K562 (cell line): ENCODE data around the gene OR5K2. TPM values are rescaled to one million over a fixed set of nuclear protein-coding genes. Genes with fewer than 3 reads are reported as not detected.

Experiments used
- ATAC-seq: fragments of 200-7000 bp; cut with Tn5 transposase; 3 replicates; pipeline ENCODE4 v1.9.1; 2020; ENCODE audit warnings: moderate library complexity
- BruUV-seq: library from RNA; stranded (reverse); fragments of 400-500 nt; replicated peaks from 2 replicates; lab custom pipeline; 2021; lab: Mats Ljungman, UMichigan
- CTCF ChIA-PET: fragments of 300-600 bp; formaldehyde crosslinking; extraction: SDS; loops from one replicate; lab custom pipeline; 2021; ENCODE audit warnings: low intra/inter-chr PET ratio; lab: Yijun Ruan, JAX
- POLR2A ChIA-PET: fragments of 300-600, 350-650 bp; sonication (Branson Sonifier 250); formaldehyde crosslinking; extraction: SDS; loops from one replicate; lab custom pipeline; 2021; ENCODE audit warnings: antibody characterized with exemption, inconsistent platforms; lab: Yijun Ruan, JAX
- DNase-seq, 4 experiments: peaks; one replicate each; pipeline versions ENCODE4 v3.0.0 to v3.0.0-alpha.2; 2011 to 2018; ENCODE audit warnings: low spot score in 3 of 4, mixed read lengths in 3 of 4; ENCODE audit errors: extremely low read depth in 1 of 4
- FAIRE-seq: peaks from 2 replicates; lab custom pipeline; 2011; peaks lifted over from hg19 to GRCh38; lab: Jason Lieb, UNC
- H2AFZ ChIP-seq: 2 replicates; pipeline ENCODE4 v1.6.0; 2011; ENCODE audit warnings: low read depth, low read length, control low read depth, inconsistent platforms
- H3K27ac ChIP-seq: fragments of 200-600 bp; 3 replicates; pipeline ENCODE4 v1.8.0; 2011; ENCODE audit warnings: low read depth, mild to moderate bottlenecking, control low read depth, inconsistent platforms, low read length, moderate library complexity, mixed read lengths; ENCODE audit errors: extremely low read depth
- H3K27me3 ChIP-seq, 2 experiments: fragments of 300-600 bp in 1 of 2; 2 replicates in 1 of 2; 3 replicates in 1 of 2; pipeline versions ENCODE4 v1.6.0 to v1.8.0; 2011; ENCODE audit warnings: inconsistent platforms in 2 of 2, low read length in 2 of 2, mild to moderate bottlenecking in 1 of 2, mixed read lengths in 1 of 2, moderate library complexity in 1 of 2; ENCODE audit not compliant: control insufficient read depth in 2 of 2, insufficient read depth in 2 of 2
- H3K36me3 ChIP-seq: fragments of 300-600 bp; 3 replicates; pipeline ENCODE4 v1.8.0; 2011; ENCODE audit warnings: mild to moderate bottlenecking, low read length, inconsistent platforms; ENCODE audit not compliant: control insufficient read depth, insufficient read depth
- H3K4me1 ChIP-seq, 2 experiments: fragments of 200-600 bp in 1 of 2; replicated peaks in 1 of 2; 2 replicates in 1 of 2; 3 replicates in 1 of 2; pipeline versions ENCODE4 v1.5.1 to v1.8.0; 2011; ENCODE audit warnings: inconsistent platforms in 2 of 2, low read length in 2 of 2, mild to moderate bottlenecking in 1 of 2, mixed read lengths in 1 of 2, moderate library complexity in 1 of 2; ENCODE audit not compliant: control insufficient read depth in 2 of 2, insufficient read depth in 2 of 2
- H3K4me2 ChIP-seq: 2 replicates; pipeline ENCODE4 v1.6.1; 2011; ENCODE audit warnings: low read length, control low read depth, inconsistent platforms, mixed read lengths; ENCODE audit not compliant: insufficient read depth
- H3K4me3 ChIP-seq: fragments of 200-600 bp; sonication (generic), shearing (Covaris generic); 2 replicates; pipeline ENCODE4 v1.5.1; 2016; ENCODE audit warnings: control low read depth, inconsistent platforms
- H3K79me2 ChIP-seq: fragments of 200-600 bp; 3 replicates; pipeline ENCODE4 v1.8.0; 2011; ENCODE audit warnings: low read length, inconsistent platforms; ENCODE audit not compliant: control insufficient read depth, insufficient read depth
- H3K9ac ChIP-seq, 2 experiments: 2 replicates each; pipeline versions ENCODE4 v1.6.0 to v1.6.1; 2011; ENCODE audit warnings: low read depth in 2 of 2, low read length in 2 of 2, control low read depth in 1 of 2, inconsistent platforms in 1 of 2, mild to moderate bottlenecking in 1 of 2, mixed read lengths in 1 of 2; ENCODE audit not compliant: insufficient read depth in 1 of 2
- H3K9me1 ChIP-seq: one replicate; pipeline ENCODE4 v1.6.0; 2011; ENCODE audit warnings: inconsistent platforms, mild to moderate bottlenecking, low read length, moderate library complexity; ENCODE audit not compliant: control insufficient read depth, insufficient read depth
- H3K9me3 ChIP-seq: replicated peaks from 2 replicates; pipeline ENCODE4 v1.5.1; 2011; ENCODE audit warnings: low read depth, low read length, inconsistent platforms; ENCODE audit not compliant: control insufficient read depth, insufficient read depth
- H4K20me1 ChIP-seq: replicated peaks from 2 replicates; pipeline ENCODE4 v1.6.1; 2011; ENCODE audit warnings: low read length, inconsistent platforms, mixed read lengths; ENCODE audit not compliant: control insufficient read depth, insufficient read depth
- BDP1 ChIP-seq: IDR thresholded peaks from 3 replicates; pipeline ENCODE4 v1.6.1; 2011; ENCODE audit not compliant: insufficient read length, insufficient read depth
- JUN ChIP-seq, 2 experiments: sonication (generic) in 1 of 2; formaldehyde crosslinking in 1 of 2; IDR thresholded peaks; 2 replicates each; pipeline versions ENCODE4 v1.6.1 to v1.8.0; 2012 to 2022; ENCODE audit warnings: borderline replicate concordance in 2 of 2, mild to moderate bottlenecking in 2 of 2, improper control_type of control experiment in 1 of 2, low read depth in 1 of 2, low read length in 1 of 2, missing genetic modification reagents in 1 of 2
- MCM3 ChIP-seq: fragments of 450-650 bp; IDR thresholded peaks from 2 replicates; pipeline ENCODE4 v1.6.1; 2016
- NBN ChIP-seq: fragments of 450-650 bp; IDR thresholded peaks from 2 replicates; pipeline ENCODE4 v1.6.1; 2016; ENCODE audit warnings: low read depth, mild to moderate bottlenecking
- NFE2L1 ChIP-seq: fragments of 450-650 bp; IDR thresholded peaks from 2 replicates; pipeline ENCODE4 v1.6.1; 2016; ENCODE audit warnings: missing genetic modification characterization, low read depth, mild to moderate bottlenecking, missing compliant biosample characterization, moderate library complexity, borderline replicate concordance
- NFRKB ChIP-seq: fragments of 450-650 bp; IDR thresholded peaks from 2 replicates; pipeline ENCODE4 v1.6.1; 2016; ENCODE audit warnings: low read depth
- PHF8 ChIP-seq: fragments of 200-600 bp; sonication (generic); IDR thresholded peaks from 2 replicates; pipeline ENCODE4 v1.6.1; 2012; ENCODE audit warnings: mixed run types, mild to moderate bottlenecking, inconsistent platforms, low read length, moderate library complexity, borderline replicate concordance
- RBM15 ChIP-seq: fragments of 200-400 bp; formaldehyde crosslinking; IDR thresholded peaks from 2 replicates; pipeline ENCODE4 v1.6.1; 2018; ENCODE audit warnings: mild to moderate bottlenecking, low read length, moderate library complexity; ENCODE audit not compliant: insufficient read depth
- ZNF121 ChIP-seq: sonication (generic); formaldehyde crosslinking; conservative IDR thresholded peaks from 2 replicates; pipeline ENCODE4 v1.8.0; 2022; ENCODE audit warnings: missing genetic modification reagents
- WGBS: fragments of 100-300 bp; shearing (Covaris generic); methylation state at CpG from one replicate; pipeline ENCODE4 v1.1.6; 2016; ENCODE audit warnings: low coverage, mixed read lengths; ENCODE audit not compliant: insufficient coverage; ENCODE audit errors: missing lambda C conversion rate; 5-methylcytosine and 5-hydroxymethylcytosine counted together
- in situ Hi-C: fragments of 300-500 bp; cut with MboI; formaldehyde crosslinking; loops from 4 replicates; pipeline ENCODE4 v1.15.0; 2018; ENCODE audit warnings: inconsistent platforms, mixed read lengths
- intact Hi-C: fragments of 100-400 bp; cut with micrococcal nuclease; formaldehyde crosslinking; loops from 2 replicates; pipeline ENCODE4 v1.14.2; 2022
- polyA plus RNA-seq, 8 experiments: library from polyadenylated mRNA; depleted of rRNA in 4 of 8; stranded (reverse) in 5 of 8; unstranded in 3 of 8; fragments of >200 nt; fragmentation: Nextera tagmentation in 2 of 8; fragmentation: Illumina TruSeq in 1 of 8; extraction: Ambion mirVana in 2 of 8; extraction: Trizol in 1 of 8; gene quantifications; 2 replicates each; pipeline versions ENCODE4 v1.2.1 to v1.2.3, GENCODE V29; 2011 to 2014; ENCODE audit warnings: inconsistent platforms in 1 of 8, missing spikeins in 1 of 8
- total RNA-seq, 7 experiments: library from RNA; depleted of rRNA in 6 of 7; stranded (reverse); fragments of >200 nt in 6 of 7; fragmentation: Illumina TruSeq in 2 of 7; extraction: Trizol in 2 of 7; gene quantifications; 2 replicates each; pipeline versions ENCODE4 v1.2.1 to v1.2.3, GENCODE V29; 2011 to 2021; ENCODE audit warnings: low replicate concordance in 1 of 7
- TF ChIP-seq, protein P1 (sequence below), 2 experiments: fragments of 450-650 bp; IDR thresholded peaks; 2 replicates each; pipeline ENCODE4 v1.6.1; 2016; ENCODE audit warnings: mild to moderate bottlenecking in 2 of 2, borderline replicate concordance in 1 of 2, low read depth in 1 of 2, moderate library complexity in 1 of 2

OR5K2 gene
- total and polyA plus RNA-seq, 9 of the 15 experiments (the other 6 are each of a cell fraction or from before 2014, with no cell fraction given) = not detected

GRCh38 chr3:98501863-98502576 is 4.5 kb downstream of the OR5K2 start:
- POLR2A ChIA-PET = no interaction called here

More at GRCh38 chr3:98501863-98502576, 4.5 kb downstream of the OR5K2 start:
- 13% methylated on average over 3 of the region's 5 CpGs for WGBS
- ATAC-seq (no peak), FAIRE-seq (no peak), DNase-seq (no peak)
- no peak overlapping the region for H3K27ac ChIP-seq
- in situ Hi-C loops (no loop called here), intact Hi-C loops (no loop called here)
- H3K4me2 ChIP-seq = no peak overlapping the region
- CTCF ChIA-PET = no interaction called here
- BruUV-seq = no TSS peak
- H3K9me1 ChIP-seq = no peaks in the 10 kb centered on the region
- H2AFZ ChIP-seq = no peak overlapping the region; the same call in 1 of the 2 replicates
- H3K79me2 ChIP-seq = no peaks in the 10 kb centered on the region
- no peaks in the 10 kb centered on the region for H3K9me3 ChIP-seq
- no peak overlapping the region for H3K4me3 ChIP-seq
- H3K9ac ChIP-seq = no peak overlapping the region
- peaks cover 0 to 5% of the 10 kb centered on the region in 2 experiments; a peak in 1 of 5 replicates for H3K4me1 ChIP-seq
- H3K27me3 ChIP-seq = no peaks in the 10 kb centered on the region
- TF ChIP-seq, protein P1, sequence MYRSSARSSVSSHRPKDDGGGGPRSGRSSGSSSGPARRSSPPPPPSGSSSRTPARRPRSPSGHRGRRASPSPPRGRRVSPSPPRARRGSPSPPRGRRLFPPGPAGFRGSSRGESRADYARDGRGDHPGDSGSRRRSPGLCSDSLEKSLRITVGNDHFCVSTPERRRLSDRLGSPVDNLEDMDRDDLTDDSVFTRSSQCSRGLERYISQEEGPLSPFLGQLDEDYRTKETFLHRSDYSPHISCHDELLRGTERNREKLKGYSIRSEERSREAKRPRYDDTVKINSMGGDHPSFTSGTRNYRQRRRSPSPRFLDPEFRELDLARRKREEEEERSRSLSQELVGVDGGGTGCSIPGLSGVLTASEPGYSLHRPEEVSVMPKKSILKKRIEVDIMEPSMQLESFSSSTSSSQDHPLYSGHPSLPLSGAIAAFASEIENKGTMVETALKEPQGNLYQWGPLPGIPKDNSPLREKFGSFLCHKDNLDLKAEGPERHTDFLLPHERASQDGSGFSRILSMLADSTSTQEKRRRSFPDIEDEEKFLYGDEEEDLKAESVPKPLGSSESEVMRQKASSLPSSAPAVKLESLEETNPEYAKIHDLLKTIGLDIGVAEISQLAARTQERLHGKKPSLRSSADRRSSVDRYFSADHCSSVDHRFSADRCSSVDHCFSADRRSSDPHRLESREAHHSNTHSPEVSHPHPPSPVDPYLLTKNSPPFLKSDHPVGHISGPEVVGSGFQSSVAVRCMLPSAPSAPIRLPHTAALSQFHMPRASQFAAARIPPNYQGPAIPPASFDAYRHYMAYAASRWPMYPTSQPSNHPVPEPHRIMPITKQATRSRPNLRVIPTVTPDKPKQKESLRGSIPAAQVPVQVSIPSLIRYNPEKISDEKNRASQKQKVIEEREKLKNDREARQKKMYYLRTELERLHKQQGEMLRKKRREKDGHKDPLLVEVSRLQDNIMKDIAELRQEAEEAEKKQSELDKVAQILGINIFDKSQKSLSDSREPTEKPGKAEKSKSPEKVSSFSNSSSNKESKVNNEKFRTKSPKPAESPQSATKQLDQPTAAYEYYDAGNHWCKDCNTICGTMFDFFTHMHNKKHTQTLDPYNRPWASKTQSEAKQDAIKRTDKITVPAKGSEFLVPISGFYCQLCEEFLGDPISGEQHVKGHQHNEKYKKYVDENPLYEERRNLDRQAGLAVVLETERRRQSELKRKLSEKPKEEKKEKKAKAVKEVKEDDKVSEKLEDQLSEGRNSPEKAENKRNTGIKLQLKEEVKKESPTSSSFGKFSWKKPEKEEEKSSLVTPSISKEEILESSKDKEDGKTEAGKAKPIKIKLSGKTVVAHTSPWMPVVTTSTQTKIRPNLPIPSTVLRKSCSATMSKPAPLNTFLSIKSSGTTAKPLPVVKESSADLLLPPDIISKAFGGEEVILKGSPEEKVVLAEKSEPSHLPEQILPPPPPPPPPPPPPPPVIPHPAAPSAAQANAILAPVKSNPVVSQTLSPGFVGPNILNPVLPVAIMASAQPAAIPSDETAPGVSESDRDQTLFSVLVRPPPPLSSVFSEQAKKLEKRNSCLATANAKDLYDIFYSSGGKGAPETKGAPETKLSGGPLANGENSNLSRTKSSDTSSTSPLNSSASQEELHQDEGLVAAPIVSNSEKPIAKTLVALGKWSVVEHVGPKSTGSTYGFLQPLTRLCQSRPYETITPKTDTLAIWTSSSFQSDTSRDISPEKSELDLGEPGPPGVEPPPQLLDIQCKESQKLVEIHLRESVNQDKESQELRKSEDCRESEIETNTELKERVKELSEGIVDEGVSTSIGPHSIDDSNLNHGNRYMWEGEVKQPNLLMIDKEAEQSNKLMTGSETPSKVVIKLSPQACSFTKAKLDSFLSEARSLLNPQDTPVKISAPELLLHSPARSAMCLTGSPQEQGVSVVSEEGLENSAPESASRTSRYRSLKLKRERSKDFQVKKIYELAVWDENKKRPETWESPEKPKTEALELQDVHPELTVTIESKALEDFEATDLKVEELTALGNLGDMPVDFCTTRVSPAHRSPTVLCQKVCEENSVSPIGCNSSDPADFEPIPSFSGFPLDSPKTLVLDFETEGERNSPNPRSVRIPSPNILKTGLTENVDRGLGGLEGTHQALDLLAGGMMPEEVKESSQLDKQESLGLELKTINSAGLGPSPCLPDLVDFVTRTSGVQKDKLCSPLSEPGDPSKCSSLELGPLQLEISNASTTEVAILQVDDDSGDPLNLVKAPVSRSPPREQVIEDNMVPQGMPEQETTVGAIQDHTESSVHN (IDR thresholded peaks at IDR 0.05; ENCODE audit: borderline replicate concordance in 1 of 2, low read depth in 1 of 2) = no peak
- TF ChIP-seq NFRKB = no peak
- TF ChIP-seq ZNF121 (CRISPR knock-in tag) = no peak
- TF ChIP-seq NBN = no peak
- no peak for TF ChIP-seq RBM15
- no peak for TF ChIP-seq JUN (IDR thresholded peaks at IDR 0.05; ENCODE audit: borderline replicate concordance, low read depth, low read length)
- TF ChIP-seq JUN (CRISPR knock-in tag; IDR thresholded peaks at IDR 0.05; ENCODE audit: borderline replicate concordance) = no peak
- no peak for TF ChIP-seq PHF8
- no peak for TF ChIP-seq NFE2L1 (tag)
- no peak for TF ChIP-seq MCM3
- TF ChIP-seq BDP1 = no peak
- H4K20me1 ChIP-seq = no peaks in the 10 kb centered on the region
- no peaks in the 10 kb centered on the region for H3K36me3 ChIP-seq
